Mucosa of gallbladder (tissue), 1 donor: ENCODE results near the gene TLR7. TPM values are rescaled to one million over a fixed set of nuclear protein-coding genes. Genes with fewer than 3 reads are reported as not detected.

Source experiments
- DNase-seq: peaks from one replicate; pipeline ENCODE4 v3.0.0-alpha.2; 2020; ENCODE audit warnings: low spot score
- total RNA-seq: library from RNA; stranded (reverse); gene quantifications from one replicate; pipeline ENCODE4 v1.2.1, GENCODE V29; 2021
- donor health status: DM: no; HTN: no; CAD: no.

The TLR7 gene
- total RNA-seq = 4.3 TPM

- no peak for DNase-seq
Measured at GRCh38 chrX:12866451-12867377, at the start of gene TLR7. TLR7 (plus strand) TSS chrX:12867072; CDS start chrX:12867579, 507 bp downstream.

- DNase-seq = no peak
Measured at GRCh38 chrX:12817528-12817927, 49.3 kb upstream of the TLR7 start.

- no peak for DNase-seq
Measured at GRCh38 chrX:12819222-12819621, 47.6 kb upstream of the TLR7 start.

- no peak for DNase-seq
Measured at GRCh38 chrX:12820737-12821136, 46.1 kb upstream of the TLR7 start.

- no peak for DNase-seq
Measured at GRCh38 chrX:12824944-12825343, 41.9 kb upstream of the TLR7 start.

- no peak for DNase-seq
Measured at GRCh38 chrX:12825801-12826200, 41.1 kb upstream of the TLR7 start.

- DNase-seq = no peak
Measured at GRCh38 chrX:12843061-12843667, 23.7 kb upstream of the TLR7 start.

- DNase-seq = no peak
Measured at GRCh38 chrX:12843668-12844279, 23.1 kb upstream of the TLR7 start.

- DNase-seq = no peak
Measured at GRCh38 chrX:12844319-12844718, 22.6 kb upstream of the TLR7 start.

GRCh38 chrX:12865359-12865758 lies 1.5 kb upstream of the TLR7 start:
- no peak for DNase-seq

- DNase-seq = no peak
Measured at GRCh38 chrX:12867685-12868084, 813 bp downstream of the TLR7 start.

GRCh38 chrX:12868747-12869146 lies 1.9 kb downstream of the TLR7 start:
- DNase-seq = no peak

GRCh38 chrX:12871257-12871656 lies 4.4 kb downstream of the TLR7 start:
- DNase-seq = no peak

- no peak for DNase-seq
Measured at GRCh38 chrX:12872741-12873140, 5.9 kb downstream of the TLR7 start.

- DNase-seq = no peak
Measured at GRCh38 chrX:12874581-12874980, 7.7 kb downstream of the TLR7 start.

GRCh38 chrX:12877386-12877785 lies 10.5 kb downstream of the TLR7 start:
- DNase-seq = no peak

- DNase-seq = no peak
Measured at GRCh38 chrX:12878536-12878935, 11.7 kb downstream of the TLR7 start.

GRCh38 chrX:12881914-12882313 lies 15.0 kb downstream of the TLR7 start:
- DNase-seq = no peak

- no peak for DNase-seq
Measured at GRCh38 chrX:12885508-12885907, 18.6 kb downstream of the TLR7 start.

GRCh38 chrX:12886545-12886944 lies 19.7 kb downstream of the TLR7 start:
- DNase-seq = no peak

GRCh38 chrX:12887141-12887540 lies 20.3 kb downstream of the TLR7 start:
- DNase-seq = no peak

GRCh38 chrX:12887767-12888166 lies 20.9 kb downstream of the TLR7 start:
- DNase-seq = no peak

GRCh38 chrX:12890467-12890866 lies 23.6 kb downstream of the TLR7 start:
- DNase-seq = no peak
